Daoy (cell line): ENCODE measurements around the gene RPL35. TPM values are rescaled to one million over a fixed set of nuclear protein-coding genes. Genes with fewer than 3 reads are reported as not detected.
A peak's percentile ranks its signal among the peaks of the same experiment; 100 is the strongest.

Experiments used
- DNase-seq: peaks from one replicate; pipeline ENCODE4 v3.0.0-alpha.2; 2015; ENCODE audit warnings: low read depth
- total RNA-seq: library from RNA; depleted of rRNA; stranded (reverse); fragments of >200 nt; shearing (Covaris generic); gene quantifications from 2 replicates; pipeline ENCODE4 v1.2.3, GENCODE V29; 2014

Gene RPL35
- total RNA-seq, 1 experiment from 2014 or later: 5,328 TPM

GRCh38 chr9:124877021-124877782, 15.4 kb upstream of the RPL35 start:
- DNase-seq: no peak

GRCh38 chr9:124875501-124875900, 13.7 kb upstream of the RPL35 start:
- DNase-seq: no peak

GRCh38 chr9:124873664-124874063, 11.9 kb upstream of the RPL35 start:
- DNase-seq: no peak

- DNase-seq: no peak
Measured at GRCh38 chr9:124871156-124871561, 9.4 kb upstream of the RPL35 start.

GRCh38 chr9:124870723-124871122, 9.0 kb upstream of the RPL35 start:
- DNase-seq: no peak

- DNase-seq: peak; percentile 56
Measured at GRCh38 chr9:124869986-124870560, 8.3 kb upstream of the RPL35 start.

- DNase-seq: peak; percentile 58
Measured at GRCh38 chr9:124869466-124869985, 7.8 kb upstream of the RPL35 start.

- peak; percentile 97 for DNase-seq
Measured at GRCh38 chr9:124868511-124869465, 7.0 kb upstream of the RPL35 start.

- DNase-seq: peak; percentile 29
Measured at GRCh38 chr9:124863371-124863871, 1.7 kb upstream of the RPL35 start.

GRCh38 chr9:124860582-124861341, 995 bp downstream of the RPL35 start:
- no peak for DNase-seq

- no peak for DNase-seq
Measured at GRCh38 chr9:124859803-124860581, 1.8 kb downstream of the RPL35 start.

GRCh38 chr9:124858330-124859046, 3.3 kb downstream of the RPL35 start:
- DNase-seq: no peak

GRCh38 chr9:124857533-124858162, 4.1 kb downstream of the RPL35 start:
- DNase-seq: no peak

GRCh38 chr9:124855944-124856765, 5.6 kb downstream of the RPL35 start:
- DNase-seq: peak; percentile 81

- no peak for DNase-seq
Measured at GRCh38 chr9:124855566-124855943, 6.2 kb downstream of the RPL35 start.

- no peak for DNase-seq
Measured at GRCh38 chr9:124854822-124855221, 6.9 kb downstream of the RPL35 start.

- no peak for DNase-seq
Measured at GRCh38 chr9:124854161-124854560, 7.6 kb downstream of the RPL35 start.

GRCh38 chr9:124853605-124854143, 8.1 kb downstream of the RPL35 start:
- no peak for DNase-seq
